ENCODE measurements around the gene CA10.

CA10 gene

GRCh38 chr17:52064791-52065211 lies 93.7 kb downstream of the CA10 start:
- Mint-ChIP-seq H3K9me3 (peaks cover 13% of the 10 kb centered on the region), H3K4me1 (no peaks in the 10 kb centered on the region), H3K27ac (no peak overlapping the region), H3K36me3 (ENCODE audit: low read depth) (peaks cover 5% of the 10 kb centered on the region), H3K27me3 (ENCODE audit: low read depth) (no peaks in the 10 kb centered on the region), H3K4me3 (no peak overlapping the region)
- no peak for TF ChIP-seq CTCF (IDR thresholded peaks at IDR 0.05; ENCODE audit: unreplicated experiment in 3 of 3)

GRCh38 chr17:52049496-52049895 lies 109.0 kb downstream of the CA10 start:
- Mint-ChIP-seq H3K4me1 (peaks cover 15% of the 10 kb centered on the region), H3K27ac (no peak overlapping the region), H3K27me3 (ENCODE audit: low read depth) (peaks cover 3% of the 10 kb centered on the region), H3K4me3 (no peak overlapping the region), H3K36me3 (ENCODE audit: low read depth) (no peaks in the 10 kb centered on the region), H3K9me3 (peaks cover 10% of the 10 kb centered on the region)
- TF ChIP-seq CTCF (IDR thresholded peaks at IDR 0.05; ENCODE audit: unreplicated experiment in 3 of 3) = no peak

GRCh38 chr17:52049051-52049450 lies 109.5 kb downstream of the CA10 start:
- H3K4me3 Mint-ChIP-seq = no peak overlapping the region
- peaks cover 3% of the 10 kb centered on the region for H3K27me3 Mint-ChIP-seq (ENCODE audit: low read depth)
- TF ChIP-seq CTCF (IDR thresholded peaks at IDR 0.05; ENCODE audit: unreplicated experiment in 3 of 3) = no peak
- no peak overlapping the region for H3K27ac Mint-ChIP-seq
- no peaks in the 10 kb centered on the region for H3K36me3 Mint-ChIP-seq (ENCODE audit: low read depth)
- H3K4me1 Mint-ChIP-seq = peaks cover 15% of the 10 kb centered on the region
- peaks cover 8% of the 10 kb centered on the region for H3K9me3 Mint-ChIP-seq

- H3K4me3 Mint-ChIP-seq = no peak overlapping the region
- no peak for TF ChIP-seq CTCF (IDR thresholded peaks at IDR 0.05; ENCODE audit: unreplicated experiment in 3 of 3)
- peaks cover 10% of the 10 kb centered on the region for H3K9me3 Mint-ChIP-seq
- H3K36me3 Mint-ChIP-seq (ENCODE audit: low read depth) = no peaks in the 10 kb centered on the region
- H3K4me1 Mint-ChIP-seq = peaks cover 15% of the 10 kb centered on the region
- H3K27ac Mint-ChIP-seq = peak overlapping the region in 1 of 3 experiments; percentile 8
- peaks cover 3% of the 10 kb centered on the region for H3K27me3 Mint-ChIP-seq (ENCODE audit: low read depth)
Observed at GRCh38 chr17:52048137-52048898, 110.2 kb downstream of the CA10 start.

- Mint-ChIP-seq H3K27ac (no peak overlapping the region), H3K4me3 (no peak overlapping the region), H3K4me1 (peaks cover 15% of the 10 kb centered on the region), H3K27me3 (ENCODE audit: low read depth) (peaks cover 3% of the 10 kb centered on the region), H3K9me3 (peaks cover 4% of the 10 kb centered on the region), H3K36me3 (ENCODE audit: low read depth) (no peaks in the 10 kb centered on the region)
- no peak for TF ChIP-seq CTCF (IDR thresholded peaks at IDR 0.05; ENCODE audit: unreplicated experiment in 3 of 3)
Observed at GRCh38 chr17:52047086-52047485, 111.4 kb downstream of the CA10 start.

GRCh38 chr17:52041123-52041617 lies 117.3 kb downstream of the CA10 start:
- Mint-ChIP-seq H3K36me3 (ENCODE audit: low read depth) (no peaks in the 10 kb centered on the region), H3K9me3 (peaks cover 4% of the 10 kb centered on the region), H3K4me1 (peaks cover 23% of the 10 kb centered on the region), H3K27ac (no peak overlapping the region), H3K27me3 (ENCODE audit: low read depth) (no peaks in the 10 kb centered on the region), H3K4me3 (no peak overlapping the region)
- TF ChIP-seq CTCF (IDR thresholded peaks at IDR 0.05; ENCODE audit: unreplicated experiment in 3 of 3) = no peak
